AG09309 (cell line): ENCODE results near the gene CDKL4.
"Not testable (repeated sequence)": the region's sequence is repeated elsewhere in the genome, so short reads cannot be mapped to it uniquely, and the experiment has no call there.

Source experiments
- DNase-seq: peaks from one replicate; pipeline ENCODE4 v3.0.0-alpha.2; 2010; ENCODE audit warnings: low read depth
- H3K4me3 ChIP-seq: 2 replicates; pipeline ENCODE4 v1.5.1; 2011; ENCODE audit warnings: mild to moderate bottlenecking, low read depth, low read length, moderate library complexity; ENCODE audit not compliant: control insufficient read depth
- CTCF ChIP-seq: IDR thresholded peaks from 2 replicates; pipeline ENCODE4 v1.5.1; 2011; ENCODE audit warnings: mild to moderate bottlenecking, low read depth, low read length, inconsistent platforms; ENCODE audit not compliant: insufficient read depth, control insufficient read depth; ENCODE audit errors: missing control alignments

The CDKL4 gene

GRCh38 chr2:39156846-39157245, 86.9 kb downstream of the CDKL4 start:
- H3K4me3 ChIP-seq: no peak overlapping the region
- no peak for TF ChIP-seq CTCF
- DNase-seq: no peak

- peak; percentile 46 for DNase-seq
- TF ChIP-seq CTCF: no peak
- H3K4me3 ChIP-seq: no peak overlapping the region
These were observed 87.7 kb downstream of the CDKL4 start for GRCh38 chr2:39156107-39156506.

GRCh38 chr2:39155573-39155972, 88.2 kb downstream of the CDKL4 start:
- not testable (repeated sequence) for DNase-seq

GRCh38 chr2:39154944-39155343, 88.8 kb downstream of the CDKL4 start:
- no peak for DNase-seq
- TF ChIP-seq CTCF: no peak
- H3K4me3 ChIP-seq: no peak overlapping the region

More at GRCh38 chr2:39155573-39155972, 88.2 kb downstream of the CDKL4 start:
- not testable (repeated sequence) for H3K4me3 ChIP-seq

GRCh38 chr2:39153312-39153711, 90.5 kb downstream of the CDKL4 start:
- no peak overlapping the region for H3K4me3 ChIP-seq
- no peak for TF ChIP-seq CTCF
- DNase-seq: no peak

- DNase-seq: no peak
- no peak overlapping the region for H3K4me3 ChIP-seq
- no peak for TF ChIP-seq CTCF
These were observed 91.3 kb downstream of the CDKL4 start for GRCh38 chr2:39152504-39152903.

GRCh38 chr2:39150890-39151497, 92.8 kb downstream of the CDKL4 start:
- no peak overlapping the region for H3K4me3 ChIP-seq
- no peak for TF ChIP-seq CTCF
- DNase-seq: no peak
